Smooth muscle cell of the coronary artery (primary cell): ENCODE results near the gene MAFG. TPM values are rescaled to one million over a fixed set of nuclear protein-coding genes. Genes with fewer than 3 reads are reported as not detected.

ENCODE experiments used
- total RNA-seq: library from RNA; depleted of rRNA; stranded (reverse); fragments of >200 nt; gene quantifications from 2 replicates; pipeline ENCODE4 v1.2.3, GENCODE V29; 2014; ENCODE audit warnings: low replicate concordance

Gene MAFG
- 13.7 and 15.0 TPM in 2 replicates for total RNA-seq

DNA sequence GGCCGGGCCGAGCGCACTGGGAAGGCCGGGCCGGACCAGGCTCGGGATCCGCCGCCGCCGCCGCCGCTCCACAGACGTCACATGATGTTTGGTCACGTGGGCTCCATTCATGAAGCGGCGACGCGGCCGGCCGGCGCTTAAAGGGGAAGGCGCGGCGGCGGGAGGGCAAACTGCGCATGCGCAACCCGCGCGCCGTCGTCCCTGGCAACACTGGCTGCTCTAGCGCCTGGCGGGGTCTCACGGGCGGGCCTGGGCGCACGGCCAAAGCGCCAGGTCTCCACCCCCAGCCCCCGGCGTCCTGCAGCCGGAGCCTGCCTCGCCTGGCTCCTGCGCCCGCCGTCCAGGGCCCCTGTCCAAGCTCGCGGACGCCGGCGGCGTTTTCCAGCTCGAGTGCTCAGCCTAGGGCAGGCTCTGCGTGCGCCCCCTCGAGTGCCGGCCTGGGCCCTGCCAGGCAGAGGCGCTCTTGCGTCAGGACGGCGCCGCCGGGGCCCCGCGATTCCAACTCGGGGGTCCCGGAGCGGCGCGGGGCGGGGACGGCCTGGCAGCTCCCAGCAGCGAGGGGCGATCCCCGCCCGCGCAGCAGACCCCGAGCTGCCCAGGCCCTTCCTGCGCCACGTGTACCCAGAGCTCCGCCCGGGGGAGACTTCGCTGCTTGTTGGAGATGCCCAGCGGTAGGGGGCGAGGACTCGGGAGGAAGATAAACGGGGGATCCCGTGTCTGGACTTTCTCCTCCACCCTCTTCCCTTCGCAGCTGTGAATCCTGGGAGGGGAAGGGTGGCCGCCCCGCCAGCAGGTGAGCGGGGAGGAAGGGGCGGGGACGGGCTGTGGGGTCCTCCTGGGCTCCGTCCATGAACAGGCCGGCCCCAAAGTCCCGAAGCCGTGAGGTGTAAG lies at the start of gene MAFG:
Gene MAFG (minus strand): TSS at position 83 of the 891 bp plus-strand sequence. CDS start 4,550 bp downstream, outside the sequence.

DNA sequence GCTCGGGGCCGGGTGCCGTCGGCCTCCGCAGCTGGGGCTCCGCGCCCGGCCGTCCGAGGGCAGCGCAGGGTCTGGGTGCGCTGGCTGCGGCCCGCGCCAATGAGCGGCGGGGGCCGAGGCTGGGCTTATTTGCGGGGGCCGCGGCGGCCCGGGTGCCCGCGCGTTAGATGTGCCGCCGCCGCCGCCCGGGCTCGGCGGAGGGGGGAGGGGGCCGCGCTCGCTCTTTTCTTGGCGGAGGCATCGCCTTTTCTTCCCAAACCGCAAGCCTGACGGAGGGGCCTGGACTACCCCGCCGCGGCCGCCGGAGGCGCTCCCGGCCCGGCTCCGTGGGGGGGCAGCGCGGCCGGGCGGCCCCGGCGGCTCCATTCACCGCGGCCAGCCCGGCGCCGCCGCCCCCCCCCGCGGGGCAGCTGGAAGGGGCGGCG lies 33.6 kb upstream of the MAFG start, which contains the start of gene NOTUM:
Gene NOTUM (minus strand): TSS at position 101 of the 425 bp plus-strand sequence. CDS start 278 bp downstream, outside the sequence.

DNA sequence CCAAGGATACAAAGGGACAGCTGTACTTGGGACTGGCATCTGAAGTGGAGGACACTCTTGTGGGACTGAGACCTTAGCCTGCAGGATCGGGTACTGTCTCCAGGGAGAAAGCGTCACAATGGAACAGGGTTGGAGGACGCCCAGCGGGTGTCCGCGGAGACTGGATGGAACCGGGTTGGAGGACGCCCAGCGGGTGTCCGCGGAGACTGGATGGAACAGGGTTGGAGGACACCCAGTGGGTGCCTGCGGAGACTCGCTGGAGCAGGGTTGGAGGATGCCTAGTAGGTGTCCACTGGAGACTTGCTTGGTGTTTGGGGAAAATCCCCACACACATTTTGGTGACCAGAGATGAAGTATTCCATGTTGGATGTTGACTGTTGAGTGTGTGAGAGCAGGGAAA lies 19.7 kb upstream of the MAFG start, which contains the start of gene MYADML2:
Gene MYADML2 (minus strand): TSS at position 45 of the 400 bp plus-strand sequence. CDS start 5,492 bp downstream, outside the sequence.

DNA sequence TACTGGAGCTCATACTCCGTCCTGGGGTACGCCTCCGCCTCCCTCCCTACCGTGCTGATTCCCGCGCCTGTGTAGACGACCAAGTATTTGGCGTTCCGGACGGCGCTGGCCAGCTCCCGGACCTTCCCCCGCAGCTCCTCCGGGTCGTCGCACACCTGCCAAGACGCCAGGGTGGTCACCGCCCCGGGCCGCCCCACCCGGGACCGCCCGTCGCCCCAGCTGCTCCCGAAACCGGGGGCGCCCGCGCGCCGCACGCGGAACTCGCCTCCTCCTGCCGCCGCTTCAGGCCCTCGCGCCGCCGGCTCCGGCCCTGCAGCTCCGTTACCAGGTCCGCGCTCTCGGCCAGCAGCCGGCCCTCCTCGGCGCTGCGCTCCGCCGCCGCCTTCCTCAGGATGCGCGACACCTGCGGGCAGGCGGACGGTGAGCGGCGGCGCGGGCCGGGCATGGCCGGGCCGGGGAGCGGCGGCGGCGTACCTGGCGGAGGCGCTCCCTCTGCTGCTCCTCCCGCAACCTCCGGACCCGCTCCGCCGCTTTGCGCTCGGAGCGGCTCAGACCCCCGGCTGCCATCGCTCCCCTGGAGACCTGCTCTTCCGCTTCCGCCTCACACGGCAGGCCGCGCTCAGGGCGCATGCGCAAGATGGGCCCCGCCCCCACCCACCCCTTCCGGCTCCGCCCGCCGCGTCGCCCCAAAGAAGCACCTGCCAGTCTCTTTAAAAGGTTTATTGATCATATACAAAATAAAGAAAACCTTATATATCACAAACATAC lies 9.8 kb downstream of the MAFG start, which contains the start of gene SIRT7:
Gene SIRT7 (minus strand): TSS at position 612 of the 768 bp plus-strand sequence. CDS start 45 bp downstream, at position 567.

DNA sequence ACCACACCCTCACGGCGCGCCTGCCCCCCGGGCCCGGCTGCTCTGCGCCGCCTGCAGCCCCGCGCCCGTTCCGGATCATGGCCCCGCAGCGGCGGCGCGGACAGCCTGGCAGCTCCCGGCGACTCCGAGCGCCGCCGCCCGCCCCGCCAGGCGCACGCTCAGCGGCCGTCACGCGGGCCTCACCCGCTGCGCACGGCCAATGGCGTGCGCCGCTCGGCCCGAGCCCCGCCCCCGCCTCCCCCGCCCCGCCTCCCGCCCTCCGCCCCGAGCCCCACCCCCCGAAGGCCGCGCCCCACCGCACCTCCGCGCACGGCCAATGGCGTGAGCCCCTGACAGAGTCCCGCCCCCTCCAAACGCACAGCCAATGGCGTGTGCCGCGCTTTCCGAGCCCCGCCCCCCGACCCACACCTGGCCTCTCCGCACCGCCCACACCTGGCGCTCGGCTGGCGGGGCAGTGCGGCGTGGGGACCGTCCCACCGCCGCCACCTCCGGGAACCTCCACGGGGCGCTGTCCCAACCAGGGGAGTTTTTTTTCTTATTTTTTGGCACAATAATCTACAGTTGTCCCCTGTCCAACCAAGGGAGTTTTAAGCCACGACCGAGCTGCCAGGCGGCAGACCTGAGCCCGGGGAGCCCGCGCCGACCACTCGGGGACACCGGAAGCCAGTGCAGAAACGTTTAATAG lies 16.1 kb downstream of the MAFG start, which contains the start of gene PCYT2:
Gene PCYT2 (minus strand): TSS at position 123 of the 685 bp plus-strand sequence. CDS start 44 bp downstream, at position 79.

DNA sequence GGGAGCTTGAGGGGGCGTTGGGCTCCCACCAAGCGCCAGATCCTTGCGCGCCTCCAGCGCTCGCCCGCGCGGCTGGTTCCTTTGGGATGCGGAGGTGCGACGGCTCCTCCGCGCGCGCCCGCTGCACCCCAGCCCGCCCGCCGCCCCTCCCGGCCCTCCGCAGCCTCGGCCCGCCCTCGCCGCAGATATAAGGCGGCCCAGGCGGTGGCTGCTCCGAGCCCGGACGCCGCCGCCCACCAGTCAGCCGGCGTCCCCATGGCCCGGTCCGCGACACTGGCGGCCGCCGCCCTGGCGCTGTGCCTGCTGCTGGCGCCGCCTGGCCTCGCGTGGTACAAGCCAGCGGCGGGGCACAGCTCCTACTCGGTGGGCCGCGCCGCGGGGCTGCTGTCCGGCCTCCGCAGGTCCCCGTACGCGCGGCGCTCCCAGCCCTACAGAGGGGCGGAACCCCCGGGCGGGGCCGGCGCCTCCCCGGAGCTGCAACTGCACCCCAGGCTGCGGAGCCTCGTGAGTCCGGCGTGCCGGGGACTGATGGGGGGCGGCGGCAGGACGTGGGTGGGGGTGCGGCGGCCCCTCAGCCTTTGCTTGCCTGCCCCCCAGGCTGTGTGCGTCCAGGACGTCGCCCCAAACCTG lies 25.4 kb downstream of the MAFG start, which contains the start of gene NPB:
Gene NPB (plus strand): TSS at position 216 of the 630 bp plus-strand sequence. CDS start 40 bp downstream, at position 256.

DNA sequence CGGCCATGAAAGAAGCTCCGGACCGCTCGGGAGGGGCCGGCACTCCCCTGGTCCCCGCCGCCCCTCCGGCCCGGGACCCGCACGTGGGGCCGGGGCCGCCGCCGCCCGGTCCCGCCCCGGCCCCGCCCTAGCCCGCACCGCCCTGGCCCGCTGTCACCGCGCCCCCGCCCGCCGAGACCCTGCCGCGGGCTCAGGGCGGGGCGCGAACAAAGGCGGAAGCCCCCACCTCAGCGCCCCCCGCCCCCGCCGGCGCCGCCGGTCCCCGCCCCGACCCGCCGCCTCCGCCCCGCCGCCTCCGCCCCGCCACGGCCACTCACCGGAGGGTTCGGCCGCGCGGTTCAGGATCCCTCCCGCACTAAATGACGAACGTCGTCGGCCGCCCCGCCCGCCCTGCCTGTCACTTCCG lies 56.6 kb downstream of the MAFG start, which contains the start of gene ARHGDIA:
Gene ARHGDIA (minus strand): TSS at position 357 of the 406 bp plus-strand sequence. CDS start 1,407 bp downstream, outside the sequence.

Other genes starting within 250 kb of the MAFG start
- 16.7 and 42.8 TPM in 2 replicates for gene ARL16, start 243.9 kb downstream of the MAFG start, total RNA-seq
- 53.1 and 66.2 TPM in 2 replicates for gene HGS, start 243.7 kb downstream of the MAFG start, total RNA-seq
- 2.0 and 12.9 TPM in 2 replicates for gene MRPL12, start 224.4 kb downstream of the MAFG start, total RNA-seq
- gene SLC25A10, start 215.5 kb downstream of the MAFG start, total RNA-seq: 4.7 and 11.3 TPM in 2 replicates
- not detected in 2 replicates for gene GCGR, start 123.6 kb downstream of the MAFG start, total RNA-seq
- gene MCRIP1, start 94.4 kb downstream of the MAFG start, total RNA-seq: 85.4 and 140 TPM in 2 replicates
- 0.15 TPM in 1 of 2 replicates, not detected in the other for gene PPP1R27, start 92.7 kb downstream of the MAFG start, total RNA-seq
- gene P4HB, start 67.2 kb downstream of the MAFG start, total RNA-seq: 997 and 1,224 TPM in 2 replicates
- gene ARHGDIA, start 56.4 kb downstream of the MAFG start, total RNA-seq: 31.6 and 123 TPM in 2 replicates
- 86.2 and 152 TPM in 2 replicates for gene ALYREF, start 36.1 kb downstream of the MAFG start, total RNA-seq
- 269 and 333 TPM in 2 replicates for gene ANAPC11, start 36.0 kb downstream of the MAFG start, total RNA-seq
- gene NPB, start 25.5 kb downstream of the MAFG start, total RNA-seq: 0.23 and 0.38 TPM in 2 replicates
- gene PCYT2, start 16.3 kb downstream of the MAFG start, total RNA-seq: 42.8 and 43.9 TPM in 2 replicates
- 12.5 and 13.0 TPM in 2 replicates for gene SIRT7, start 9.6 kb downstream of the MAFG start, total RNA-seq
- 71.8 and 225 TPM in 2 replicates for gene PYCR1, start 9.6 kb upstream of the MAFG start, total RNA-seq
- gene MYADML2, start 19.5 kb upstream of the MAFG start, total RNA-seq: not detected in 2 replicates
- gene NOTUM, start 33.5 kb upstream of the MAFG start, total RNA-seq: 0.08 TPM in 1 of 2 replicates, not detected in the other
- gene ASPSCR1, start 49.9 kb upstream of the MAFG start, total RNA-seq: 18.5 and 30.4 TPM in 2 replicates
- 15.1 and 40.5 TPM in 2 replicates for gene CENPX, start 95.1 kb upstream of the MAFG start, total RNA-seq
- 11.9 and 16.7 TPM in 2 replicates for gene LRRC45, start 95.6 kb upstream of the MAFG start, total RNA-seq
- 6.3 and 18.5 TPM in 2 replicates for gene RAC3, start 103.9 kb upstream of the MAFG start, total RNA-seq
- 32.1 and 45.0 TPM in 2 replicates for gene DCXR, start 110.0 kb upstream of the MAFG start, total RNA-seq
- gene RFNG, start 124.1 kb upstream of the MAFG start, total RNA-seq: 25.6 and 33.3 TPM in 2 replicates
- gene GPS1, start 124.2 kb upstream of the MAFG start, total RNA-seq: 78.2 and 111 TPM in 2 replicates
- gene DUS1L, start 138.1 kb upstream of the MAFG start, total RNA-seq: 44.9 and 48.1 TPM in 2 replicates
- gene FASN, start 170.5 kb upstream of the MAFG start, total RNA-seq: 38.4 and 89.0 TPM in 2 replicates